IPS-18c (cell line): ENCODE data around the gene SLC10A3.

ENCODE experiments used
- H3K4me3 ChIP-seq: 2 replicates; pipeline ENCODE4 v1.7.0; 2013; ENCODE audit warnings: low read depth, mild to moderate bottlenecking, low read length, moderate library complexity; ENCODE audit not compliant: insufficient read depth
- H3K9me3 ChIP-seq: one replicate; pipeline ENCODE4 v1.6.1; 2013; ENCODE audit warnings: mild to moderate bottlenecking, low read length, moderate library complexity; ENCODE audit not compliant: control insufficient read depth, insufficient read depth

The SLC10A3 gene

DNA sequence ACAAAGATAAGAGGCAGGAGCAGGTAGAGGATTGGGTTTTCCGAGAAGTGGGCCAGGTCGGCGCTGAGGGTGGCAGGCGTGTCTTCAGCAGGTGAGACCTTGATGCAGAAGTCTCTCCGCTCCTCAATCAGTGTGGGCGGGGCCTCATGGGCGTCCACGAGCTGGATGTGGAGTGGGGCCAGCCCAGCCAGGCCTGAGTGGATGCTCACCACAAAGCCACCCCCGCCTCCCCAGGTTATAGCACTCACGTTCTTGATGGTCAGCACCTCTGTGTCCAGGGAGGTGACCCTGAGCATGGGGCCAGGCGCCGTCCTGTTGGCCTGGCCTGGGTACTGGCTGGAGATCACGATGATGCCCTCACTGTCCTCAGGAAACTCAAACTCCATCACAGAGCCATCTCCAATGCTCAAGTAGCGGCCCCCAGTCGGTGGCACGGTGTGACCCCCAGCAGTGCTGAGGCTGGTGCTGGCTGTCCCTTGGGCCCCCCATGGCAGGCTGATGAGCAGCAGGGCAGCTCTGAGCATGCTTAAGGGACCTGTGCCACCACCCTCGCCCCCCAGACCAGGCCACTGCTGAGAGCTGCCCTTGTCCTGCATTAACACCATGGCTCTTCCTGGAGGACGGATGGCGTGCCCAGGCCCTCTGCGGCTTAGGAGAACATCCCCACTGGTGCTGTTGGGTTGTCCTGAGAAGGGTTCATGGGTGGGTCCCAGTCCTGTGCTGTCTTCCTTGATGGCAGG lies 1.9 kb downstream of the SLC10A3 start:
- H3K9me3 ChIP-seq, result peaks cover 13% of the 10 kb centered on the region
- 0 out of 2 replicates have a peak overlapping the region, but pooled peaks have one; percentile 15 for H3K4me3 ChIP-seq

DNA sequence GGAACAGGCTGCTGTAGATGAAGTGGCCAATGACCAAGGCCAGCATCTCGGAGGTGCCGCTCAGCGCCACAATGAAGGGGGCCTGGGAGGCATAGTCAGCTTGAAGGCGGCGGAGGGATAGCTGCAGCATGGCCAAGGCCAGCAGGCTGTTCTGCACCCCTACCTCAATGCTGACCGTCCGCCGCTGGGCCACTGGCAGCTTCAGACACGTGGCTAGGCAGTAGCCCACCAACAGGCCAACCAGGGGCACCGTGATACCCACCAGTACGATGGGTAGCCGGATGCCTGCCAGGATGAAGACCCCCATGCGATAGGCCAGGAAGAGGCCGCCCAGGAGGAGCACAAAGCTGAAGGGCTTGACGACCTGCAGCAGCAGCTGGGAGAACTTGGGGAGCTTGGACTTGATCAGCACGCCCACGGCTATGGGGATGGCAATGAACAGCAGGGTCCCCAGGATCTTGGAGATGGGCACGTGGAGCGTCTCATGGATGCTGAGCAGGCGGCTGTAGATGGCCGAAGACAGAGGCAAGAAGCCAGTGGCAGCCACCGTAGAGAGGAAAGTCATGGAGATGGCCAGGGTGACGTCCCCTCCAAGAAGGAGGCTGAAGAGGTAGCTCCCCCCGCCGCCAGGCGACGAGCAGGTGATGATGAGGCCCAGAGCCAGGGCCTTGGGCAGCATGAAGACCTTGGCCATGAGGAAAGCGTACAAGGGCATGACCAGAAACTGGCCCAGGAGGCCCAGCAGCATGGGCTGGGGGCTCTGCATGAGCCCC lies 2.7 kb downstream of the SLC10A3 start:
- no peak overlapping the region; the same call in 1 of the 2 replicates for H3K4me3 ChIP-seq
- peaks cover 13% of the 10 kb centered on the region for H3K9me3 ChIP-seq

DNA sequence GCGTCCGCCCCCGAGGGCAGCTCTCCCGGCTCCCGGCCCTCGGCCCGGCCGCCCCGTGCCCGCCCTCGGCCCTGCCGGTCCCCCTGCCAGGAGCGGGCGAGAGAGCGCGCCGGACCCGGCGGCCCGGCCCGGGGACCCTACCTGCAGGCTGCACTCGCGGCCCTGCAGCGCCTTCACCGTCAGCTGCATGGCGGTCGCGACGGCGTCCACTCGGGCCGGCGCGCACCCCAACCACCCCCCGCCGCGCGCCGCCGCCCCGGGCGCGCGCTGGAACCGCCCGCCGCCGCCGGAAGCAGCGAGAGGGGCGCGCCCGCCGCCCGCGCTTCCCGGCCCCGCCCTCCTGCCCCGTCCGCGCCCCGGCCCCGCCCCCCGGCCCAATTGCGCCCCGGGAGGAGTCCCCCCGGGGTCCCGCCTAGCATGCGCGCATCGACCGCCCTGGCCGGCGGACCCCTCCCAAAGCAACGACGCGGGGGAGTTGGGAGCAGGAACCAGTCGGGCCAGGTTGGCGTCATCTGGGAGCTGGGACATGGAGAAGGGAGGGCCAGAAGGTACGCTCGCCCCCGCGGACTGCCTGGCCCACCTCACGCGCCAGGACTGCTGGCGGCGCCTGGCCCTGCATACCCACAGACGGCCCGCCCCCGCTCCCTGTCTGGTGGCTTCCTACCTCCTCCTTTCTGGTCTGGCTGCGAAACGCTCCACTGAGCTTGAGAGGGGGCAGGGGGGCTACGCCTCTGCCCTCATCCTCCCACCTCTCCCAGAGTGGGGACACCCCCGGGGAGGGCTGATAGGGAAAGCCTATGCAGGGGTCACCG lies 3.8 kb downstream of the SLC10A3 start, which contains the start of gene UBL4A:
Gene UBL4A, minus strand, starts transcription at position 220 of the 812 bp plus-strand sequence. Its CDS starts 31 bp downstream, at position 189.
- peaks cover 18% of the 10 kb centered on the region for H3K9me3 ChIP-seq
- peak within 1 kb of the TSS; percentile 44 for H3K4me3 ChIP-seq

DNA sequence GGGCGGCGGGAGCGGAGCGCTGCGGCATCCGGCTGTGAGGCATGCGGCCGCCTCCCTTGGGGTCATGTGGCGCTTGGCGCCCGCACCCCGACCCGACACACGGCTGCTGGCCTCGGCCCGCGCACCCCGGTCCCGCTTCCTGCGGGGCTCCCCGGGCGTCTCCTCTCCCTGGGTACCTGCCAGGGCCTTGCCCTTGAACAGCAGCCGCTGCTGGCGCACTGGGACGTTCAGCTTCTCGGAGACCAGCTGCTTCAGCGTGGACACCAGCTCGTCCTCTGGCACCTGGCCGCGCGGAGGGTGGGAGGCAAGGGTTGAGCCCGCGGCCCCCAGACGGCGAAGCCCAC lies 4.4 kb downstream of the SLC10A3 start:
- peak overlapping the region; percentile 44 for H3K4me3 ChIP-seq
- H3K9me3 ChIP-seq, result peaks cover 18% of the 10 kb centered on the region

DNA sequence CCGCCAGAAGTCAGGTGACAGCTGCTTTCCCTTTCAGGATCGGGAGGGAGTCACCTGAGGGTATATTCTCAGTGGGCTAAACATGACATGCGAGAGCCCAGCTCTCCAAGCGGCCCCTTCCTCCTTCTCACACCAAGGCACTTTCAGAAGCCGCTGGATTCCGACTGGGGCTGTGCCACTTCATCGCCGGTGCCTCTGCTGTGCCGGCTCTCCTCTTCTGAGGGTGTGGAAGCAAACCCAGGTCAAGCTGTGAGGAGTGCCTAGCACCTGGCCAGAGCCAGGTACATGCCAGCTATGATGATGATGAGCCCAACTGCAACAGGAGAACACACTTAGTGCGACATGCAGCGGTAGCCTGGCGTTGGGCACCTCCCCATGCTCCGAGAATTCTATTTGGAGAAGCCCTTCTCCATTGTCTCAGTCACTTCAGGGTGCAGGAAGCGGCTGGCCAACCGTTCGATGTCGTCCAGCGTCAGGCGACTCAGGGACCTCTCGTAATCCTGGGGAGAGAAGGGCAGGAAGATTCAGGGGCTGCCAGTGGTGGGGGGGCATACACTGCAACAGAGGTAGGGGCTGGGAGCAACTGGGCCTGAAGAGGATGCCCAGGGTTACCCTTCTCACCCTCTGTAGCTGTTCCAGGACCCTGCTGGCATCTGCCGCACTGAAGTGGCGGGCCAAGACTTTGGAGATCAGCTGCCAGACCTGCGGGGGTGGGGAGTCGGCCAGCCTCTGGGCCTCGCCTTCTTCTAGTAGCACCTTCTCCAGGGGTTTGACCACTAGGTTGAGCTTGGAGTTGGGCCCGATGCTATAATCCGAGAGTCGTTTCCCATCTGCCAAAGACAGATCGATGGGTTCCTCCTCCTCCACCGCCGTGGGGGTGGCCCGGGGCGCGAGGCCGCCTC lies 5.0 kb downstream of the SLC10A3 start:
- Histone ChIP-seq H3K9me3 (peaks cover 16% of the 10 kb centered on the region), H3K4me3 (peak overlapping the region; percentile 44)

DNA sequence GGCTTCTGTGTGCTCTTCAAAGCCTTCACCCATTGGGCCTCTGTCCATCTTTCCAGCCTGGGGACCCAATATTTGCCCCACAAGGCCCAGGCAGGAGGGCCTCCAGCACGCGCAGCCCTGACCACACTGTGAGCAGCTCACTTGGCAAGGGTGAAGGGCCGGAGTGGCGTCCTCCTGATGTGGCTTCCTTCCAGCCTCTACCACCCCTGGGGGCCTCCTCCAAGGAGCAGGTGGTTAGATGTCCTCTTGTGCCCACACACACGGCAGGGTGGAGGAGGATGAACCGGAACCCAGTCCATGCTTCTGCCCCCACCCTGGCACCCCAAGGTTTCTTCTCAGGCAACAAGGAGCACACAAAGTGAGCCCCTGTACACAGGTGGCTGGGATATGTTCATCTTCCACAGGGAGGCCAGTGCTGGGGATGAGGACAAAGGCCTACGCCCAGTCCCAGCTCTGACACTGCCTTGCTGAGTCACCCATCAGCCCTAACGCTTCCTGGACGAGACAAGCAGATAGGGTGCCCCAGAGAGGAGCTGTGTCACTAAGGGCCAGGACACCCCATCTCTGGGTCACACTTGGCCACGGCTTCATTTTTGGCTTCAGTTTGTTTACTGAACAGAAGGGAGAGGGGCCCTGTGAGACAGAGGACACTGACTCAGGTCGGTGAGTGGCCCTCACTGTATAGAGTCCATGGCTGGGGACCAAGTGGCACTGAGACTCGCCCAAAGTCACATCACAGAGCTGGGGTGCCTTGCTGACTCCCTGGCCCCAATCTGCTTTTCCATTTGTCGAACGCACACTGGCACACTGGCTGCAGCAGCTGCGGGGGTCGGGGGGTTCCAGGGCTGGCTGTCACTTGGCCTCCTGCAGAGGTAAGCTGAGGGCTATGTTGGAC lies 5.9 kb downstream of the SLC10A3 start:
- Histone ChIP-seq H3K9me3 (peaks cover 16% of the 10 kb centered on the region), H3K4me3 (no peak overlapping the region; the same call in 1 of the 2 replicates)

DNA sequence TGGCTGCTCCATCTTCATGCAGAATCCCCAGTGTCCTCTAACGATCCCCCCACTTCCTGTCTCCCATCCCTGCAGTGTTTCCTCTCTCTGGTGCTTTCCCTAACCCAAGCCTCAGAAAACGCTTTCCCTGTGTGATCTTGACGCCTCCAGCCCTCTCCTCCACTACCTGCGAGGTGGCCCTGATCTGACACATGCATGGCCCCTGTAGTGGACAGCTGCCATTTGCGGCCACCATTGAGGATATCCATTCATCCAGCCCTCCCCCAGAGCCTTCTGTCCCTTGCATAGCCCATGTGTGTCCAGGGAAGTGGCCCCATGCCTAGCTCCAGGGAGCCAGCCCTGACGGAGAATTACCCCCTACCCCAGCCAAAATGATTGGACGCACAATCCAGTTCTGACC lies 7.1 kb downstream of the SLC10A3 start:
- Histone ChIP-seq H3K4me3 (no peak overlapping the region), H3K9me3 (peaks cover 18% of the 10 kb centered on the region)

DNA sequence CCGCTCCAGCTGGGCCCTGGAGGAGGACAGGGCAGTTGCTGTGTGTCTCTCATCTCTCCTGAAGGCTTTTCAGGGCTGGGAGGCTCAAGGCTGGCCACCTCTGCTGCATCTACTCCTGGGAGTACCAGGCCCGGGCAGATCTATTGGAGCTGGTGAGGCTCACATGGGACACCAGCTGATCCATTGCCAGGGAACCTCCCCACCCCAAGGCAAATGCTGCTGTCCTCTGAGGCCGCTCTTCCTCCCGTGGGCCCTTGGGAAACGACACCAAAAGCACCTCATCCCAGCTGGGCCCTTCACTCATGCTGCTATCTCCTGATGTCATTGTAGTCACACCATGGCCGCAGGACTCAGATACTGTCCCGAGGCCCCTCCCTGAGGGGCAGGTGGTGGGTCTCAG lies 7.6 kb downstream of the SLC10A3 start:
- Histone ChIP-seq H3K9me3 (peaks cover 16% of the 10 kb centered on the region), H3K4me3 (no peak overlapping the region)

DNA sequence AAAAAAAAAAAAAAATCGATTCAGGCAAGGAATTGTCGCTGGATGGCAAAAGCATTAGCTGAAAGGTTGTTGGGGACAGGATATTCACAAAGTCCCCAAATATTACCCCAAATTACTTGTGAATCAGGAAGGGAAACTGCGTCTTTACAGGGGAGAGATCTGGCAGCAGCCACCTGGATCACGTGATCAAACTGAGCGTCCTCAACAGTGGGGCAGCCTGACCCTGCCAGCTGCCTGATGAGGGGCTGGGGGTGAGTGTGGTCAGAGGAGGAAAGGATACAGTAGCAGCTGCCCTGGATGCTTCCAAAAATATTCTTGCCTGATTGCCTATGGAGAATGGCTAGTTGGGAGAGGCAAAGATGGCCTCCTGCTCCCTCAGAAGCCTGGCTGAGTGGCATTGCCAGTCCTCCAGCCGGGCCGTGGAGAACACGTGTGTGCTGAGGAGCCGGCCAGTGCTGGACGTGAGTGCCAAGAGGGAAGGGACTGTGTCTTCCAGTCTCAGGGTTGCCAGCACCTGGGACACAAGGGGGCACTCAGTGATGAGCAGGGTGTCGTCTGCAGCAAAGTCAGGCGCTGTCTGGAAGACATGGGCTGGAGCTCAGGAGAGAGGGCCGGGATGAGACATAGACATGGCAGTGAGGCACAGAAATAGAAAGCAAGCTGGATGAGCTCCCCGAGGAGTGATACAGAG lies 8.4 kb downstream of the SLC10A3 start:
- no peak overlapping the region for H3K4me3 ChIP-seq
- H3K9me3 ChIP-seq, result peaks cover 14% of the 10 kb centered on the region

DNA sequence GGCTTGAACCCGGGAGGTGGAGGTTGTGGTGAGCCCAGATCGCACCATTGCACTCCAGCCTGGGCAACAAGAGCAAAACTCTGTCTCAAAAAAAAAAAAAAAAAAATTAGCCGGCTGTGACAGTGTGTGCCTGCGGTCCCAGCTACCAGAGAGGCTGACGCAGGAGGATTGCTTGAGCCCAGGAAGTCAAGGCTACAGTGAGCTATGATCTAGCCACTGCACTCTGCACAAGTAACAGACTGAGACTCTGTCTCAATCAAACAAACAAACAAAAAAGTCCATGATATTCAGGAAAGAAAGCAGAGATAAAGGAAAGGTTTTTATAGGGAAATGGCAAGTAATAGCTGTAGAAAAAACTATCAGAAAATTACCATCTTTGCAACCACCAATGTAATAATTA lies 9.2 kb downstream of the SLC10A3 start:
- no peak overlapping the region for H3K4me3 ChIP-seq
- H3K9me3 ChIP-seq, result peaks cover 13% of the 10 kb centered on the region

DNA sequence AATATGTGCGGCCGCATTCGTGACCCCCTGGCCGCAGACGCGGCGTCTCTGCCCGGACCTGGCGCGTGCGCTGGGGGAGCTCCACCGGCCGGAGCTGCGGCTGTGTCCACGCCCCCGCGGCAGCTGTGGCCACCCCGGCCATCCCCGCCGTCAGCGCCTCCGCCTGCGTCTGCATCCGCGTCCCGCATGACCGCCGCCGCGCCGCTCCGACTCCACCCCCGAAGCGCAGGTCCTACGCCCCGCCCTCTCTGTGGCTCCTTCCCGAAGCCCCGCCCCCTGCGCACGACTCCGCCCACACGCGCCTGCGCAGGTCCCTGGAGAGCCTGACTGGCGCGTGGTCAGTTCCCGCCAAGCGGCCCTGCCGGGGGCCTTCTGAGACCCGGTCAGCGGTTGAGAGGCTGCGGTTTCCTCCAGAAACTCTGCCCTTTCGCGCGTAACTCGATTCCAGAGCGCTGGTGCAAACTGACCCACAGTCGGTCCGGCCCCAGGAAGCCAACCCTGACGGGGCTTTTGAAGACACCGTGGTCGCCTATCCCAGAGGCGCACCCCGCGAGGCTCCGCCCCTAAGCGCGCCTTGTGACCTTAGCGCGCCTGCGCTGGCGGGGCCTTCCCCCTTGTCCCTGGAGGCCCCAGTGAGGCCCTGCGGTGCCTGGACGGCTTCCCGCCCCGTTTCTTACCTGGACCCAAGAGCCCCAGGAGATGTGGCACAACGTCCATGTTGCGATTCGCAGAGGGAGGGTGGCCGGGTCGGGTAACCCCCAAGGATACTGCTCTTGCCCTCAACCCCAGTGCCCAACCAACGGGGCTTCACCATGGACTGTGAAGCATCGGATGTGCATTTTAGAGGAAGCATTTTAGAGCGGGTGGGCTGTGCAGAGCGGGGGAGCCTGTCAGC lies 11.5 kb downstream of the SLC10A3 start, which contains the start of gene LAGE3:
Gene LAGE3, minus strand, starts transcription at position 554 of the 895 bp plus-strand sequence. Its CDS starts 366 bp downstream, at position 188.
- H3K9me3 ChIP-seq, result peaks cover 9% of the 10 kb centered on the region
- peak within 1 kb of the TSS; percentile 49 for H3K4me3 ChIP-seq

DNA sequence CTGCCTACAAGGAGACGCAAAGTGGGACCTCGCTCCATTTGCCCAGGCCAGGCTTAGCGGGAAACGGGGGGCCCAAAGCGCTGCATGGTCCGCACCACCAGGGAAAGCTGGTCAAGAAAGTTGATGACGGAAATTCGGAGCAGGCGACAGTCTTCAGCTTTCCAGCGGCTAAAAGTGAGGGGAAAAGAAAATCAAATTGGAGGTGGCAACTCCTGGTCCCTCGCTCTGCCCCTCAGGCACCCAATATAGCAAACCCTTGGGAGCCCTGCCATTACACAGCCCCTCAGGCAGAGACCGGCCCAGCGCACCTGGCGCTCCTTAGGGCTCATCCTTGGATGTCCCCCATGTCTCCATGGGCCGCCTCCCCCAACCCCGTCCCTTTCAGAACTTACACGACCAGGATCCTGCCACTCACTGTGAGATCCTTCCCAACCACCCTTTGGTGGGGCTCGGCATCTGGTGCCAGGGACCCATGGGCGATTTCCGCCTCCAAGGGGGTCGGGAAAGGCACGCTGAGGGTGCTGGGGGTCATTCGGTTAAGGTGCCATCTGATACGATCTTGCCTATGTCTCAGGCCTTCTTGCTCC lies 12.4 kb downstream of the SLC10A3 start:
- peak overlapping the region; percentile 49 for H3K4me3 ChIP-seq

DNA sequence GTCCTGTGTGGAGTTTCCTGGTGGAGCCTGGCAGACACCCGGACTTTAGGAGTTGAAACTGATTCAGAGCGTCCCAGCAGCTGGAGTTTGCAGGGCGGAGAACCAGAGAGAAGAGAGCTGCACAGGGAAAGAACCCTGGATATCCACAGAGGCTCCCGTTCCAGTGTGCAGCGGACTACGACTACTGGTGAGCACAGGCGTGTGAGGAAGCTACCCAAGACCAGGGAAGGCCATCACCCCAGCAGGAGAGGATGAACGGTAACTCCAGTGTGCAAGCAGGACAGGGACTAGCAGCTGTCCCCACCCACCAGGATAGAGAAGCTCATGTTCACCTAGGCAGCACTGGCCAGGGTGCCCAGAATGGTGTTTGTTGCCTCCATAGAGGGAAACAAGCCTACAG lies 13.6 kb downstream of the SLC10A3 start:
- Histone ChIP-seq H3K9me3 (peaks cover 15% of the 10 kb centered on the region), H3K4me3 (no peak overlapping the region)

More for the DNA sequence above, 12.4 kb downstream of the SLC10A3 start:
- H3K9me3 ChIP-seq, result peaks cover 15% of the 10 kb centered on the region

DNA sequence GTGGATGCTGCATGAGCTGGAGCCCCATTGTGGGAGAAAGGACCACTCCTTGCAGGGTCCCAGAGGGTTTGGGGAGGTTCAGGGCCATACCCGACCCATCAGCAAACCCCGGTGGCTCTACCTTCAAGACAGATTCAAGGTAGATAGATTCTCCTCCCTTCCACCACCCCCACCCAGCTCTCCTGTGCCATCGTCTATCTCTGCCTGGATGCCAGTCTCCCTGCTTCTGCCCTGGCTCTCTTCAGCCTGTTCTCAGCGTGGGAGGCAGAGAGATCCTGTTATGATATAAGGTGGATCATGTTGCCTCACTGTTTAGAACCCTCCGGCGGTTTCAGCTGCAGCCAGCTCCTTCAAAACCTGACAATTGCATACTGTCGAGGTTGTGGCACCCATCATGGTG lies 16.7 kb downstream of the SLC10A3 start:
- H3K4me3 ChIP-seq, result no peak overlapping the region
- peaks cover 12% of the 10 kb centered on the region for H3K9me3 ChIP-seq
